Right renal cortex interstitium (tissue), 3 donors: ENCODE measurements around the gene TRIM49B. TPM values are rescaled to one million over a fixed set of nuclear protein-coding genes. Genes with fewer than 3 reads are reported as not detected.
"Not testable (repeated sequence)": the region's sequence is repeated elsewhere in the genome, so short reads cannot be mapped to it uniquely, and the experiment has no call there.

Experiments used
- DNase-seq, 3 donors: peaks; one replicate each; pipeline ENCODE4 v3.0.0-alpha.2; 2013; ENCODE audit warnings: low read depth in 3 of 3, low spot score in 2 of 3
- polyA plus RNA-seq, 3 donors: library from polyadenylated mRNA; unstranded; fragments of 120-200 nt; gene quantifications; one replicate each; pipeline ENCODE4 v1.2.1, GENCODE V29; 2013; ENCODE audit not compliant: insufficient read length in 3 of 3

The TRIM49B gene
- polyA plus RNA-seq: not detected

GRCh38 chr11:49028523-49028922 lies at the start of gene TRIM49B:
TRIM49B (plus strand) TSS chr11:49028823; CDS start chr11:49031600, 2,777 bp downstream.
- not testable (repeated sequence) for DNase-seq

GRCh38 chr11:48983785-48984184 lies 44.8 kb upstream of the TRIM49B start, which contains the start of gene TRIM51G:
TRIM51G (minus strand) TSS chr11:48983885; CDS start chr11:48981695, 2,190 bp downstream.
- DNase-seq: not testable (repeated sequence)

- not testable (repeated sequence) for DNase-seq
Measured at GRCh38 chr11:49048229-49048628, 19.6 kb downstream of the TRIM49B start.

- DNase-seq: not testable (repeated sequence)
Measured at GRCh38 chr11:49049821-49050220, 21.2 kb downstream of the TRIM49B start.

GRCh38 chr11:49059012-49059411 lies 30.4 kb downstream of the TRIM49B start, which contains the start of gene TRIM64C:
TRIM64C (minus strand) TSS chr11:49059112; CDS start chr11:49059112, 0 bp downstream.
- not testable (repeated sequence) for DNase-seq

- not testable (repeated sequence) for DNase-seq
Measured at GRCh38 chr11:49069897-49070296, 41.3 kb downstream of the TRIM49B start.

Other genes with a start within 250 kb of the TRIM49B start
- gene TRIM51G, start 44.9 kb upstream of the TRIM49B start, polyA plus RNA-seq: not detected
- gene TRIM64C, start 30.3 kb downstream of the TRIM49B start, polyA plus RNA-seq: not detected
- 10 to 100 TPM; 19.2 to 26.1 (median 22.2) TPM for gene FOLH1, start 179.8 kb downstream of the TRIM49B start, polyA plus RNA-seq